Keratinocyte (primary cell): ENCODE data around the gene CDC42.
A peak's percentile ranks its signal among the peaks of the same experiment; 100 is the strongest.

Experiments used
- CTCF ChIP-seq, 3 experiments: IDR thresholded peaks in 1 of 3; conservative IDR thresholded peaks in 1 of 3; optimal IDR thresholded peaks in 1 of 3; 2 replicates in 2 of 3; 3 replicates in 1 of 3; pipeline versions ENCODE3 to v1.5.1; 2011; ENCODE audit warnings: low read length in 3 of 3, mild to moderate bottlenecking in 3 of 3, moderate library complexity in 2 of 3, control low read depth in 1 of 3, inconsistent platforms in 1 of 3; ENCODE audit not compliant: insufficient read depth in 2 of 3; ENCODE audit errors: extremely low read depth in 1 of 3
- EZH2 ChIP-seq: IDR thresholded peaks from one replicate; pipeline ENCODE4 v1.6.1; 2012; ENCODE audit warnings: inconsistent platforms, mild to moderate bottlenecking, low read length, moderate library complexity

GRCh38 chr1:22018583-22019559, 33.6 kb upstream of the CDC42 start:
- peak; percentile 25 to 33 (median 29) for TF ChIP-seq CTCF (optimal IDR thresholded peaks at IDR 0.05 in 1 of 3, IDR thresholded peaks at IDR 0.05 in 1 of 3, conservative IDR thresholded peaks at IDR 0.05 in 1 of 3; ENCODE audit: extremely low read depth in 1 of 3, insufficient read depth in 2 of 3, low read length in 3 of 3)
- TF ChIP-seq EZH2, result no peak
